Measurements from ENCODE around the gene WWOX.

- no peak for TF ChIP-seq CTCF (IDR thresholded peaks at IDR 0.05)
- no peak for TF ChIP-seq POLR2A (IDR thresholded peaks at IDR 0.05)
Observed at GRCh38 chr16:78407191-78407590, 307.7 kb downstream of the WWOX start.

All from gastroesophageal sphincter (tissue), 3 donors.